ENCODE results near the gene AKAP9.
"Not testable (repeated sequence)": the region's sequence is repeated elsewhere in the genome, so short reads cannot be mapped to it uniquely, and the experiment has no call there.

The AKAP9 gene

GRCh38 chr7:91945476-91945875, 4.8 kb downstream of the AKAP9 start:
- DNase-seq, result peak in 2 of 51 donors; percentile 1 to 5

GRCh38 chr7:91946549-91946948, 5.9 kb downstream of the AKAP9 start:
- peak in 1 of 51 donors; percentile 1 for DNase-seq

DNA sequence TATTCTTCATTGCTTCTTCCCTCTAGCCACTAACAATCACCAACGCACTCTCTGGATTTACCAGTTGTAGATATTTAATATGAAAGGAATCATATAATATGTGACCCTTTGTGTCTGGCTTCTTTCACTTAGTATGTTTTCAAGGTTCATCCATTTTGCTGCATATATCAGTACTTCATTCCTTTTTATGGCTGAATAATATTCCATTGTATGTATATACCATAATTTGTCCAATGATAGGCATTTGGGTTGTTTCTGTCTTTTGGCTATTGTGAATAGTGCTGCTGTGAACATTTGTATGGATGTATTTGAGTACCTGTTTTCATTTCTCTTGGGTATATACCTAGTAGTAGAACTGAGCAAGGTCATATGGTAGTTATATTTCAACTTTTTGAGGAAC, 7.3 kb downstream of the AKAP9 start:
- DNase-seq, result no peak

- no peak for DNase-seq
These were observed 8.8 kb downstream of the AKAP9 start for GRCh38 chr7:91949221-91950009.

DNA sequence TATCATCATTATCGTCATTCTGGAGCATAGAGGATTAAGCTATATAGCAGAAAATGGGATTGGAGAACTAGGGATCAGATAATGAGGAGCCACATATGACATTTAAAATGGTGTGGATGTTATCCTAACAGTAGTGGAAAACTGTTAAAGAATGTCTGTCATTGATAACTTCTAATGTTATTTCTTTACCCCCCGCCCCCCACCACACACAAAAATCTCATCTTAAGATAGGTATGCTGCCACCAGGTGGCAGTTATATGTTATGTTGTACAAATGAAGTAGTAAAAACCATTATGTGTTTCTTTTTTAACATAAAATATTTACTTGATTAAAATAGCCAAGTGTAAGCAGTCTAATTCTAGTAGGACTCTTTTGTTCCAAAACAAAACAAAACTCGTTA, 13.0 kb downstream of the AKAP9 start:
- no peak for DNase-seq

DNA sequence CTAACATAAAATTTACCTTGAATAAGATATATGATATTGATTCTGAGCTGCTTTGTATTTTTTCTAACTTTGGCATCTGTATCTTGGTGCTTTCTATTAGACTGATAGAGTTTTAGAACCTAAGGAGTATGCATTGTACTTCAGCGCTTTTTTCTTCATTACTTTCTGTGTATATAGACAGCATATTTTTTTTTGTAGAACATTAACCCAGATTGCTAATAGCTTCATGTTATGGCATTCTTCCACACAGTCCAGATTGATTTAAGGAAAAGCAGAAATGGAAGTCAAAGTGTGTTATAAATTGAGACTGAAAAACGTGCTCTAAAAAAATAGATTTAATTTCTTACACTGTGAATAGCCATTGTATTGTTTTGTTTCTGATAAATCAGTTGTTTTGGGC, 15.8 kb downstream of the AKAP9 start:
- not testable (repeated sequence) for DNase-seq

- DNase-seq, result no peak
These were observed 16.6 kb downstream of the AKAP9 start for GRCh38 chr7:91957232-91957631.

DNA sequence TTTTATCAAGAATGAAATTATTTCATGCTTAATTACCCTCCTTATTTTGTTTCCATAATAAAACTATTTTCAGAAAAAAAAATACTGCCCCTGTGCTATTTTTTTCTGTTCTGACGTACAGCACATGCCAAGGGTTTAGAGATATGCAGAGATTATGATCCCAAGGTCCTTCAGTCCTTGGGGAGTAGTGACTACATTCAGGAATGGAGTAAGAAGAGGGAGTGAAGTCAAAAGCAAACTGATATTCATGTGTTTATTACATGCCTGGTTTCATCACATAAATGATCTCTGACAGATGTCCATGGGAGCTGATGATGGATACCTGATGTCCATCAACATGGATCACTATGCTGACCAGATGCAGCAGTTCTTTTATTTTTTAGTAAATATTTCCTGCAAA, 17.2 kb downstream of the AKAP9 start:
- DNase-seq, result no peak

- DNase-seq, result no peak
These were observed 18.4 kb downstream of the AKAP9 start for GRCh38 chr7:91959023-91959422.

- DNase-seq, result no peak
These were observed 21.2 kb downstream of the AKAP9 start for GRCh38 chr7:91961816-91962215.

DNA sequence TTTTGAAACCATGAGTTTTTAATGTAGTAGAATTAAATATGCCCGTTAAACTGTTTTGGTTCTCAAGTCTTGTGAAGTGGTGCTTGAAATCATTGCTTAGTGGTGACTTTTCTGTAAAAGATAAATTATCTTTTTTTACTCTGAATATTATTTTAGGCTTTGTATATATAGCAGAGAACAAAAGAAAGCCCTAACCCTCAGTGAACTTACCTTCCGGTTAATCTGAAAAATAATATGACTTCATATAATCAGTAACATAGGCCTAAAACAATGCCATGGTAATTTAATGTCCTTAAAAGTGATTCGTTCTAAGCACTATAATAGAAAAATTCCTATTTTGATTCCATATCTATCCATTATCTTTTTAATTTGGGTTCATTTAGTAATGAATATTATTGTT, 21.8 kb downstream of the AKAP9 start:
- no peak for DNase-seq

GRCh38 chr7:91967513-91967912, 26.9 kb downstream of the AKAP9 start:
- DNase-seq, result not testable (repeated sequence)

- no peak for DNase-seq
These were observed 33.0 kb downstream of the AKAP9 start for GRCh38 chr7:91973639-91974038.

DNA sequence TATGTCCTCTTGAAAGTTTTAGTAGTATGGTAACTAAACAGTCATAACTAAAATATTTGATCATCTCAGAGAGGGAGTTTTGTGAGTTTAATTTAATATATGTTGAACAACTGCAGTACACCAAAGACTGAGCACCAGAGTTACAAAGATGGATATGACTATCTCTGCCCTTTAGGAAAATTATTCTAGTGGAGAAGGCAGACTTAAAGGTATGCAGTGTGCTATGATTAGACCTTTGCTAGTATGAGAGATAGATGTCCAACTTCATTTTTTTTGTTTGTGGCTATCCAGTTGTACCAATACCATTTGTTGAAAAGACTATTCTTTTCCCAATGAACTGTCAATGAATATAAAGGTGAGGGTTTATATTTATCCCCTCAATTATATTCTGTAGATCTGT, 33.4 kb downstream of the AKAP9 start:
- DNase-seq, result no peak

DNA sequence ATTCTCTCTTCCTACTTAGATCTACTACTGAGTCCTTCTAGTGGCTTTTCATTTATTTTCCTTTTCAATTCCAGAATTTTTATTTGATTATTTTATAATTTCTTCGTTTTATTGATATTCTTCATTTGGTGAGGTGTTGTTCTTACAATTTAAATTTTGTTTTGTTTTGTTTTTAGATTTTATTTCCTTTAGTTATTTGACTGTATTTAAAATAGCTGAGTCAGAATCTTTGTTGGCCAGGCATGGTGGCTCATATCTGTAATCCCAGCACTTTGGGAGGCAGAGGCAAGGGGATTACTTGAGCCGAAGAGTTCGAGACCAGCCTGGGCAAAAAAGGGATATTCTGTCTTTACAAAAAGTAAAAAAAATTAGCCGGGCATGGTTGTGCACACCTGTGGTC, 36.1 kb downstream of the AKAP9 start:
- no peak for DNase-seq

DNA sequence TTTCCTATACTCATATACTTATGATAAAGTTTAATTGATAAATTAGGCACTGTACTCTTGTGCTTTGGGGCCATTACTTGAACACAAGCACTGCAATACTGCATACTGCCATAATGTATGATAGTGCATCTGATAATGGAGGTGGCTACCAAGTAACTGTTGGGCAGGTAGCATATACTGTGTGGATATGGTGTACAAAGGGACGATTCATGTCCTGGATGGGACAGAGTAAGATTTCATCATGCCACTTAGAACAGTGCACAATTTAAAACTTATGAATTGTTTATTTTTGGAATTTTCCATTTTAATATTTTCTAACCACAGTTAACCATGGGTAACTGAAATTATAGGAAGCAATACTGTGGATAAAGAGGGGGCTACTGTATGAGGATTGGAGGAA, 38.9 kb downstream of the AKAP9 start:
- no peak for DNase-seq

GRCh38 chr7:91982352-91982751, 41.7 kb downstream of the AKAP9 start:
- not testable (repeated sequence) for DNase-seq

GRCh38 chr7:91988213-91988612, 47.6 kb downstream of the AKAP9 start:
- DNase-seq, result no peak

GRCh38 chr7:91993976-91994375, 53.3 kb downstream of the AKAP9 start:
- no peak for DNase-seq

- peak in 1 of 51 donors; percentile 11 for DNase-seq
These were observed 54.9 kb downstream of the AKAP9 start for GRCh38 chr7:91995391-91996105.

DNA sequence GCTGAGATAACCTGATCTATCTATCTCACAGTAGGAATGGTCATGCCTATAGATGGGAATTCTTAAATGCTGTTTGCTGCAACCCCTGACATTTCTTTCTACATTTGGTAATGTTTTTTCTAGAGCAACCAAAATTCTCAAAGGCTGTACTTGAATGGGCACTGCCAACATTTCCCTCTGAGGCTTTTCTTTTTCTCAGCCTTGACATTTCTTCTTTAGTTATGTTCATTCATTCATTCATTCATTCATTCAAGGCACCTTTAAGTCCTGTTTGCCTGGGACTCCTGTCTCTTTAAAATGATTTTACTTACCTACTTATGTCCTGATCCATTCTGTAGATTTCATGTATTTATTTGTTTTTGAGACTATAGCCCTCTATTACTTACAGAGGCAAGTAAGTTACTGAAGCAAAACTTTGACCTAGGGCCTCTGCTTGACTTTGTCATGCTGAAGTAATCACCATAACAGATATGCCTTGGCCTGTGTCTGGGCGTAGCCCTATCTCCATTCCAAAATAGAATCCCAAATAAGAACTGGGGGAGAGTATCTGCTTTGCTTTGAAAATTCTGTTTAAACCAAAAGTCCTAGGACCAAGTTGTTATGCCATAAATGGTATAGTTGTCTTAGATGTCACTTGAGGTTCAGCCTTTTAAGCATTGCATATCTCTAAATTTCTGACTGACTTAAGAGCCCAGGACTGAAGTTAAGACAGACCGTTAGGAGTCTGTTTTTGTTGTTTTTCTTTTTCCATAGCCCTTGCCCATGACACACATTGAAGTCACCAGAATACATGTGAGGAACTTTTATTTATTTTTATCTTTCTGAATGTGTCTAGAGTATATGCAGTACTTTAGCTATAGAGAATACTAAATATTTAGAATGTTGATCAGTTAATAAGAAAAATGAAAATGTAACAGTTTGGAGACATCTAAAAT, 59.2 kb downstream of the AKAP9 start:
- DNase-seq, result no peak

- no peak for DNase-seq
These were observed 62.1 kb downstream of the AKAP9 start for GRCh38 chr7:92002720-92003119.
